Fibroblast of gingiva (primary cell): ENCODE data around the gene FRMPD4.
"Not testable (repeated sequence)": the region's sequence is repeated elsewhere in the genome, so short reads cannot be mapped to it uniquely, and the experiment has no call there.

ENCODE experiments used
- DNase-seq: peaks from one replicate; pipeline ENCODE4 v3.0.0-alpha.2; 2011; ENCODE audit warnings: low read depth

FRMPD4 gene

GRCh38 chrX:12441381-12442128 is 303.3 kb downstream of the FRMPD4 start:
- peak; percentile 36 for DNase-seq

GRCh38 chrX:12443534-12444098 is 305.3 kb downstream of the FRMPD4 start:
- DNase-seq: no peak

- DNase-seq: no peak
These were observed 308.2 kb downstream of the FRMPD4 start for GRCh38 chrX:12446342-12447075.

GRCh38 chrX:12447448-12448064 is 309.3 kb downstream of the FRMPD4 start:
- DNase-seq: peak; percentile 8

GRCh38 chrX:12452268-12452667 is 314.0 kb downstream of the FRMPD4 start:
- no peak for DNase-seq

- no peak for DNase-seq
These were observed 322.7 kb downstream of the FRMPD4 start for GRCh38 chrX:12460929-12461328.

- no peak for DNase-seq
These were observed 324.8 kb downstream of the FRMPD4 start for GRCh38 chrX:12463052-12463451.

GRCh38 chrX:12463873-12464272 is 325.6 kb downstream of the FRMPD4 start:
- DNase-seq: no peak

GRCh38 chrX:12467321-12467720 is 329.0 kb downstream of the FRMPD4 start:
- DNase-seq: no peak

GRCh38 chrX:12469296-12469695 is 331.0 kb downstream of the FRMPD4 start:
- no peak for DNase-seq

- no peak for DNase-seq
These were observed 332.8 kb downstream of the FRMPD4 start for GRCh38 chrX:12471061-12471460.

GRCh38 chrX:12480956-12481355 is 342.7 kb downstream of the FRMPD4 start:
- no peak for DNase-seq

GRCh38 chrX:12488220-12488619 is 349.9 kb downstream of the FRMPD4 start:
- no peak for DNase-seq

GRCh38 chrX:12488771-12489170 is 350.5 kb downstream of the FRMPD4 start:
- DNase-seq: no peak

GRCh38 chrX:12489341-12489740 is 351.1 kb downstream of the FRMPD4 start:
- DNase-seq: no peak

GRCh38 chrX:12494400-12495138 is 356.3 kb downstream of the FRMPD4 start:
- DNase-seq: no peak

- DNase-seq: no peak
These were observed 358.1 kb downstream of the FRMPD4 start for GRCh38 chrX:12496343-12496742.

- no peak for DNase-seq
These were observed 359.7 kb downstream of the FRMPD4 start for GRCh38 chrX:12497832-12498591.

GRCh38 chrX:12505127-12505526 is 366.9 kb downstream of the FRMPD4 start:
- no peak for DNase-seq

- DNase-seq: not testable (repeated sequence)
These were observed 377.1 kb downstream of the FRMPD4 start for GRCh38 chrX:12515384-12515783.

- DNase-seq: no peak
These were observed 388.0 kb downstream of the FRMPD4 start for GRCh38 chrX:12526306-12526705.
